GM12878 (cell line): Measurements from ENCODE around the gene CDCA3. TPM values are rescaled to one million over a fixed set of nuclear protein-coding genes. Genes with fewer than 3 reads are reported as not detected.
A peak's percentile ranks its signal among the peaks of the same experiment; 100 is the strongest.

Source experiments
- BCL11A ChIP-seq: IDR thresholded peaks from 2 replicates; pipeline ENCODE4 v1.6.1; 2011; ENCODE audit warnings: low read depth, low read length
- CBX5 ChIP-seq: sonication (generic); IDR thresholded peaks from 2 replicates; pipeline ENCODE4 v1.6.1; 2016; ENCODE audit warnings: low read depth, moderate library complexity, mild to moderate bottlenecking, inconsistent platforms
- CUX1 ChIP-seq: IDR thresholded peaks from 2 replicates; pipeline ENCODE4 v1.6.1; 2012; ENCODE audit warnings: improper control_type of control experiment, low read depth, low read length; ENCODE audit not compliant: insufficient replicate concordance
- ETV6 ChIP-seq, 2 experiments: fragments of 450-650 bp in 1 of 2; IDR thresholded peaks in 1 of 2; conservative IDR thresholded peaks in 1 of 2; 2 replicates each; pipeline ENCODE4 v1.6.1; 2014; ENCODE audit warnings: antibody characterized with exemption in 1 of 2, borderline replicate concordance in 1 of 2, low read depth in 1 of 2, mild to moderate bottlenecking in 1 of 2, moderate library complexity in 1 of 2
- FOS ChIP-seq: IDR thresholded peaks from 3 replicates; pipeline ENCODE4 v1.6.1; 2011; ENCODE audit warnings: borderline replicate concordance; ENCODE audit not compliant: insufficient read length; ENCODE audit errors: extremely low read depth
- IRF5 ChIP-seq: fragments of 450-650 bp; IDR thresholded peaks from 2 replicates; pipeline ENCODE4 v1.6.1; 2017; ENCODE audit warnings: borderline replicate concordance
- KAT2A ChIP-seq: conservative IDR thresholded peaks from 2 replicates; pipeline ENCODE4 v1.6.1; 2011; ENCODE audit warnings: low read depth, low read length; ENCODE audit not compliant: control insufficient read depth
- KDM1A ChIP-seq: fragments of 200-600 bp; sonication (generic); IDR thresholded peaks from 2 replicates; pipeline ENCODE4 v1.6.1; 2016; ENCODE audit warnings: borderline replicate concordance
- MEF2A ChIP-seq: IDR thresholded peaks from 2 replicates; pipeline ENCODE4 v1.6.1; 2011; ENCODE audit warnings: low read depth, mild to moderate bottlenecking, low read length, moderate library complexity; ENCODE audit not compliant: insufficient read depth
- MLLT1 ChIP-seq: fragments of 450-650 bp; IDR thresholded peaks from 2 replicates; pipeline ENCODE4 v1.6.1; 2016; ENCODE audit warnings: mild to moderate bottlenecking
- NFYB ChIP-seq: IDR thresholded peaks from 2 replicates; pipeline ENCODE4 v1.6.1; 2011; ENCODE audit warnings: low read depth, mild to moderate bottlenecking, low read length, improper control_type of control experiment, moderate library complexity; ENCODE audit not compliant: insufficient read depth
- PBX3 ChIP-seq: IDR thresholded peaks from 2 replicates; pipeline ENCODE4 v1.6.1; 2011; ENCODE audit warnings: mild to moderate bottlenecking, low read depth, low read length, moderate library complexity; ENCODE audit not compliant: insufficient replicate concordance
- RELB ChIP-seq: fragments of 450-650 bp; IDR thresholded peaks from 2 replicates; pipeline ENCODE4 v1.6.1; 2017; ENCODE audit warnings: low read depth, mild to moderate bottlenecking, moderate library complexity
- SIX5 ChIP-seq: IDR thresholded peaks from 2 replicates; pipeline ENCODE4 v1.6.1; 2011; ENCODE audit warnings: mild to moderate bottlenecking, low read depth, low read length, moderate library complexity; ENCODE audit not compliant: severe bottlenecking
- SRF ChIP-seq, 2 experiments: IDR thresholded peaks; 2 replicates each; pipeline ENCODE4 v1.6.1; 2011; ENCODE audit warnings: low read depth in 2 of 2, low read length in 2 of 2, mild to moderate bottlenecking in 1 of 2, moderate library complexity in 1 of 2
- TCF3 ChIP-seq: IDR thresholded peaks from 2 replicates; pipeline ENCODE4 v1.6.1; 2012; ENCODE audit warnings: low read depth, mild to moderate bottlenecking, low read length, borderline replicate concordance; ENCODE audit not compliant: insufficient read depth
- ZSCAN29 ChIP-seq: fragments of 450-650 bp; IDR thresholded peaks from 2 replicates; pipeline ENCODE4 v1.6.1; 2017; ENCODE audit warnings: mild to moderate bottlenecking, moderate library complexity
- polyA plus RNA-seq, 11 experiments: library from polyadenylated mRNA; depleted of rRNA in 4 of 11; unstranded in 6 of 11; stranded (reverse) in 5 of 11; fragments of >200 nt; fragmentation: Nextera tagmentation in 4 of 11; fragmentation: Illumina TruSeq in 1 of 11; extraction: Ambion mirVana in 4 of 11; extraction: Trizol in 1 of 11; gene quantifications; 1 replicate in 1 of 11; 2 replicates in 10 of 11; pipeline versions ENCODE4 v1.2.1 to v1.2.3, GENCODE V29; 2011 to 2016; ENCODE audit warnings: inconsistent platforms in 2 of 11, missing spikeins in 2 of 11, low read depth in 1 of 11
- total RNA-seq, 4 experiments: library from RNA; depleted of rRNA in 3 of 4; stranded (reverse); fragments of >200 nt in 3 of 4; fragmentation: Illumina TruSeq in 1 of 4; extraction: Trizol in 1 of 4; gene quantifications; 2 replicates each; pipeline versions ENCODE4 v1.2.1 to v1.2.3, GENCODE V29; 2013 to 2021

Gene CDCA3
- total and polyA plus RNA-seq, 10 of the 15 experiments (the other 5 are each of a cell fraction or from before 2014, with no cell fraction given), result 34.5 to 148 (median 97.4) TPM

GRCh38 chr12:6851921-6852650 lies 1.0 kb upstream of the CDCA3 start, which contains the start of gene USP5 (continued):
- TF ChIP-seq CUX1 (no peak), BCL11A (no peak), CBX5 (no peak), MLLT1 (0 out of 2 replicates have a peak, but pooled peaks have one; percentile 24), SRF (IDR thresholded peaks at IDR 0.05; ENCODE audit: low read depth in 2 of 2, low read length in 2 of 2) (no peak), TCF3 (no peak), IRF5 (no peak), KAT2A (no peak), RELB (no peak; the same call in 1 of the 2 replicates), KDM1A (no peak), SIX5 (peak; percentile 99), ETV6 (conservative IDR thresholded peaks at IDR 0.05 in 1 of 2, IDR thresholded peaks at IDR 0.05 in 1 of 2; ENCODE audit: borderline replicate concordance in 1 of 2, low read depth in 1 of 2) (no peak), ZSCAN29 (no peak), NFYB (peak; percentile 85), MEF2A (no peak), FOS (peak; percentile 74), PBX3 (peak; percentile 94)
